Prostate gland (tissue), 2 donors: Measurements from ENCODE around the gene BAX. TPM values are rescaled to one million over a fixed set of nuclear protein-coding genes. Genes with fewer than 3 reads are reported as not detected.

Experiments used
- DNase-seq: peaks from one replicate; pipeline ENCODE4 v3.0.0-alpha.2; 2019; ENCODE audit warnings: low spot score
- H3K27ac ChIP-seq, 2 donors: fragments of 200-600 bp; sonication (generic); 2 replicates each; pipeline ENCODE4 v1.5.1; 2017 to 2019
- H3K27me3 ChIP-seq: fragments of 200-600 bp; sonication (generic); replicated peaks from 2 replicates; pipeline ENCODE4 v1.5.1; 2019; ENCODE audit not compliant: insufficient read depth
- H3K36me3 ChIP-seq, 2 donors: fragments of 200-600 bp; sonication (generic); 1 replicate in 1 of 2; 2 replicates in 1 of 2; pipeline versions ENCODE4 v1.5.1 to v1.8.1; 2017 to 2019
- H3K4me1 ChIP-seq: fragments of 200-600 bp; sonication (generic); replicated peaks from 2 replicates; pipeline ENCODE4 v1.5.1; 2019
- H3K4me3 ChIP-seq, 2 donors: fragments of 200-600 bp; sonication (generic); 2 replicates each; pipeline ENCODE4 v1.5.1; 2017 to 2019
- H3K9me3 ChIP-seq: fragments of 200-600 bp; sonication (generic); 2 replicates; pipeline ENCODE4 v1.5.1; 2017
- CTCF ChIP-seq, 4 experiments: fragments of 200-600 bp in 2 of 4; fragments of 450-650 bp in 2 of 4; sonication (generic) in 2 of 4; IDR thresholded peaks; 1 replicate in 3 of 4; 2 replicates in 1 of 4; pipeline ENCODE4 v1.5.1; 2016 to 2019; ENCODE audit warnings: antibody characterized with exemption in 4 of 4, mild to moderate bottlenecking in 2 of 4, moderate library complexity in 2 of 4
- POLR2A ChIP-seq: fragments of 450-650 bp; IDR thresholded peaks from one replicate; pipeline ENCODE4 v1.6.1; 2016; ENCODE audit warnings: antibody characterized with exemption, mild to moderate bottlenecking
- POLR2AphosphoS5 ChIP-seq: sonication (generic); formaldehyde crosslinking; IDR thresholded peaks from one replicate; pipeline ENCODE4 v1.6.1; 2017; ENCODE audit warnings: antibody characterized with exemption
- WGBS: methylation state at CpG from one replicate; pipeline ENCODE4 v1.1.5; 2018; 5-methylcytosine and 5-hydroxymethylcytosine counted together
- intact Hi-C: fragments of 100-400 bp; cut with DNase I; formaldehyde crosslinking; loops from one replicate; pipeline ENCODE4 v1.14.2; 2022
- microRNA-seq: library from miRNA; unstranded; fragments of <30 nt; microRNA quantifications from one replicate; pipeline ENCODE4, GENCODE V29; 2016
- small RNA-seq, 2 donors: library from RNA; depleted of rRNA; stranded (forward); fragments of <200 nt; gene quantifications; one replicate each; pipeline ENCODE3, GENCODE V24; 2016
- total RNA-seq, 2 donors: library from RNA; depleted of rRNA; stranded (reverse); fragments of >200 nt; gene quantifications; one replicate each; pipeline ENCODE4 v1.1.0, GENCODE V29; 2016

The BAX gene
- total RNA-seq, 2 donors from 2014 or later: 52.1 to 62.3 TPM

DNA sequence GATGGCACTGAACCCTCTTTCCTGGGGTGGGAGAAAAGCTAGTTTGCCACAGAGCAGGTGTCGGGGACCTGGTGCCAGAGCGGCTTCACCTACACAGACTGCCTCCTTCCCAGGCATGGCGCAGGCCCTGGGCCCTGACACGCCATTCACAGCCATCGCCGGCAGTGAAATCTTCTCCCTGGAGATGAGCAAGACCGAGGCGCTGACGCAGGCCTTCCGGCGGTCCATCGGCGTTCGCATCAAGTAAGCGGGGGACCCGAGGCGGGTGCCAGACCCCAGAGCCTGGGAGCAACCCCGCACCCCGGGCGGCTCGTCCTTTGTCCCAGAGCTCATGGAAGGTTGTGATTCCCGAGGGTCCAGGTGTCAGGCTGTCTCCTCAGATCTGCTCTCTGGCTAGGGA lies 52.2 kb downstream of the BAX start:
- no peak for DNase-seq
- TF ChIP-seq POLR2A (no peak), CTCF (IDR thresholded peaks at IDR 0.05) (no peak), POLR2AphosphoS5 (no peak)
- no peak overlapping the region for H3K27ac ChIP-seq
- H3K36me3 ChIP-seq: peaks cover 0 to 4% of the 10 kb centered on the region in 2 donors
- 96% methylated on average over 22 of the region's 22 CpGs for WGBS
- no peaks in the 10 kb centered on the region for H3K4me1 ChIP-seq
- H3K27me3 ChIP-seq: no peaks in the 10 kb centered on the region
- no peaks in the 10 kb centered on the region for H3K9me3 ChIP-seq
- intact Hi-C loops: no loop called here
- H3K4me3 ChIP-seq: no peak overlapping the region

GRCh38 chr19:49009828-49010227 lies 55.2 kb downstream of the BAX start:
- Histone ChIP-seq H3K9me3 (no peaks in the 10 kb centered on the region), H3K4me3 (no peak overlapping the region), H3K36me3 (peaks cover 0 to 4% of the 10 kb centered on the region in 2 donors), H3K4me1 (no peaks in the 10 kb centered on the region), H3K27ac (no peak overlapping the region), H3K27me3 (no peaks in the 10 kb centered on the region)
- WGBS: 94% methylated on average over 18 of the region's 18 CpGs
- no peak for DNase-seq
- intact Hi-C loops: no loop called here
- no peak for TF ChIP-seq POLR2AphosphoS5
- TF ChIP-seq POLR2A: no peak
- TF ChIP-seq CTCF (IDR thresholded peaks at IDR 0.05): no peak

DNA sequence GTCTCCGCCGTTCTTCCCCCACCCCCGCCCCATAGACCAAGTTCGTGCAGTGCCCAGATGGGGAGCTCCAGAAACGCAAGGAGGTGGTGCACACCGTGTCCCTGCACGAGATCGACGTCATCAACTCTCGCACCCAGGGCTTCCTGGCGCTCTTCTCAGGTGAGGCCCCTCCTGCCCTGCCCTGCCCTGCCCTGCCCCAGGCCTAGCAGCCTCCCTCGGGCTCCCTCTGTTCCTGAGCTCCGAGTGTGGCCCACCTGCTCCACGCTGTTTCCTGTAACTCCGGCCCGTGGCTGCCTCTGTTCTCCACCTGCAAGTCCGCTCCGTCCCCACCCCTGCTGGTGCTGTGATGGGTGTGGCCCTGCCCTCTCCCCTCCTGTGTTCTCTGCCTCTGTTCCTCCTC lies 55.8 kb downstream of the BAX start:
- H3K4me1 ChIP-seq: no peaks in the 10 kb centered on the region
- intact Hi-C loops: no loop called here
- H3K27ac ChIP-seq: no peak overlapping the region
- 89% methylated on average over 17 of the region's 18 CpGs for WGBS
- no peaks in the 10 kb centered on the region for H3K27me3 ChIP-seq
- no peak for DNase-seq
- H3K36me3 ChIP-seq: peaks cover 0 to 4% of the 10 kb centered on the region in 2 donors
- H3K4me3 ChIP-seq: no peak overlapping the region
- no peaks in the 10 kb centered on the region for H3K9me3 ChIP-seq
- TF ChIP-seq POLR2AphosphoS5: no peak

- Histone ChIP-seq H3K27ac (no peak overlapping the region), H3K4me3 (no peak overlapping the region), H3K27me3 (no peaks in the 10 kb centered on the region), H3K4me1 (no peaks in the 10 kb centered on the region), H3K9me3 (no peaks in the 10 kb centered on the region), H3K36me3 (peaks cover 0 to under 1% of the 10 kb centered on the region in 2 donors)
- WGBS: 91% methylated on average over 17 of the region's 17 CpGs
- intact Hi-C loops: no loop called here
- TF ChIP-seq POLR2A (no peak), CTCF (IDR thresholded peaks at IDR 0.05) (no peak), POLR2AphosphoS5 (no peak)
- DNase-seq: no peak
These were observed 56.5 kb downstream of the BAX start for GRCh38 chr19:49011194-49011593.

Small RNA genes within 50 kb of the gene (microRNA-seq; reads per million reads assigned to microRNA genes)
- not detected for gene MIR6798

Small RNA genes within 50 kb of the gene (small RNA-seq; reads per million reads assigned to genes)
- gene AC026803.1: 0 reads per million in 2 donors
- gene MIR6798: 0 reads per million in 2 donors

Other genes with a start within 250 kb of the BAX start
- 10 to 100 TPM in 1 of 2 donors, 1 to 10 TPM in 1; 2.6 to 13.9 TPM for gene MAMSTR, start 235.2 kb upstream of the BAX start, total RNA-seq
- gene RASIP1, start 214.3 kb upstream of the BAX start, total RNA-seq: 10 to 100 TPM in 1 of 2 donors, 1 to 10 TPM in 1; 9.1 to 16.2 TPM
- 1 to 10 TPM in 1 of 2 donors, not detected in 1; 6.4 TPM for gene IZUMO1, start 208.0 kb upstream of the BAX start, total RNA-seq
- 1 to 10 TPM; 2.1 to 4.1 TPM for gene FUT1, start 202.2 kb upstream of the BAX start, total RNA-seq
- not detected for gene FGF21, start 199.4 kb upstream of the BAX start, total RNA-seq
- gene BCAT2, start 143.8 kb upstream of the BAX start, total RNA-seq: 10 to 100 TPM; 71.8 to 92.0 TPM
- gene HSD17B14, start 118.4 kb upstream of the BAX start, total RNA-seq: 10 to 100 TPM; 11.0 to 11.2 TPM
- 10 to 100 TPM in 1 of 2 donors, 1 to 10 TPM in 1; 9.4 to 22.9 TPM for gene PLEKHA4, start 86.3 kb upstream of the BAX start, total RNA-seq
- gene PPP1R15A, start 82.5 kb upstream of the BAX start, total RNA-seq: 10 to 100 TPM; 35.1 to 49.0 TPM
- gene TULP2, start 56.1 kb upstream of the BAX start, total RNA-seq: 10 to 100 TPM in 1 of 2 donors, not detected in 1; 10.7 TPM
- 100 to 1,000 TPM; 432 to 441 TPM for gene NUCB1, start 54.6 kb upstream of the BAX start, total RNA-seq
- gene DHDH, start 21.2 kb upstream of the BAX start, total RNA-seq: 10 to 100 TPM in 1 of 2 donors, 1 to 10 TPM in 1; 4.6 to 12.6 TPM
- 1,000 to 10,000 TPM; 1,764 to 2,124 TPM for gene FTL, start 10.4 kb downstream of the BAX start, total RNA-seq
- 10 to 100 TPM; 47.3 to 52.0 TPM for gene GYS1, start 38.4 kb downstream of the BAX start, total RNA-seq
- gene RUVBL2, start 39.0 kb downstream of the BAX start, total RNA-seq: 100 to 1,000 TPM; 110 to 126 TPM
- gene LHB, start 62.2 kb downstream of the BAX start, total RNA-seq: 1 to 10 TPM in 1 of 2 donors, not detected in 1; 5.2 TPM
- gene CGB3, start 69.5 kb downstream of the BAX start, total RNA-seq: not detected
- not detected for gene CGB2, start 77.0 kb downstream of the BAX start, total RNA-seq
- not detected for gene CGB1, start 82.0 kb downstream of the BAX start, total RNA-seq
- not detected for gene CGB5, start 89.0 kb downstream of the BAX start, total RNA-seq
- gene CGB8, start 94.2 kb downstream of the BAX start, total RNA-seq: not detected
- gene CGB7, start 102.9 kb downstream of the BAX start, total RNA-seq: 1 to 10 TPM; 2.0 to 2.1 TPM
- 10 to 100 TPM in 1 of 2 donors, 1 to 10 TPM in 1; 7.0 to 24.4 TPM for gene NTF4, start 109.9 kb downstream of the BAX start, total RNA-seq
- gene KCNA7, start 117.8 kb downstream of the BAX start, total RNA-seq: not detected
- gene SNRNP70, start 130.6 kb downstream of the BAX start, total RNA-seq: 100 to 1,000 TPM; 318 to 391 TPM
- 10 to 100 TPM; 31.2 to 64.3 TPM for gene LIN7B, start 159.5 kb downstream of the BAX start, total RNA-seq
- gene C19orf73, start 164.3 kb downstream of the BAX start, total RNA-seq: 10 to 100 TPM in 1 of 2 donors, 1 to 10 TPM in 1; 2.2 to 11.1 TPM
- gene PPFIA3, start 164.7 kb downstream of the BAX start, total RNA-seq: 10 to 100 TPM; 12.3 to 18.2 TPM
- 1 to 10 TPM; 3.8 to 6.7 TPM for gene HRC, start 200.5 kb downstream of the BAX start, total RNA-seq
- gene TRPM4, start 202.9 kb downstream of the BAX start, total RNA-seq: 100 to 1,000 TPM in 1 of 2 donors, 10 to 100 TPM in 1; 99.0 to 126 TPM